Measurements from ENCODE around the gene RAB39A.
A peak's percentile ranks its signal among the peaks of the same experiment; 100 is the strongest.
"Not testable (repeated sequence)": the region's sequence is repeated elsewhere in the genome, so short reads cannot be mapped to it uniquely, and the experiment has no call there.

Gene RAB39A, protein sequence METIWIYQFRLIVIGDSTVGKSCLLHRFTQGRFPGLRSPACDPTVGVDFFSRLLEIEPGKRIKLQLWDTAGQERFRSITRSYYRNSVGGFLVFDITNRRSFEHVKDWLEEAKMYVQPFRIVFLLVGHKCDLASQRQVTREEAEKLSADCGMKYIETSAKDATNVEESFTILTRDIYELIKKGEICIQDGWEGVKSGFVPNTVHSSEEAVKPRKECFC

DNA sequence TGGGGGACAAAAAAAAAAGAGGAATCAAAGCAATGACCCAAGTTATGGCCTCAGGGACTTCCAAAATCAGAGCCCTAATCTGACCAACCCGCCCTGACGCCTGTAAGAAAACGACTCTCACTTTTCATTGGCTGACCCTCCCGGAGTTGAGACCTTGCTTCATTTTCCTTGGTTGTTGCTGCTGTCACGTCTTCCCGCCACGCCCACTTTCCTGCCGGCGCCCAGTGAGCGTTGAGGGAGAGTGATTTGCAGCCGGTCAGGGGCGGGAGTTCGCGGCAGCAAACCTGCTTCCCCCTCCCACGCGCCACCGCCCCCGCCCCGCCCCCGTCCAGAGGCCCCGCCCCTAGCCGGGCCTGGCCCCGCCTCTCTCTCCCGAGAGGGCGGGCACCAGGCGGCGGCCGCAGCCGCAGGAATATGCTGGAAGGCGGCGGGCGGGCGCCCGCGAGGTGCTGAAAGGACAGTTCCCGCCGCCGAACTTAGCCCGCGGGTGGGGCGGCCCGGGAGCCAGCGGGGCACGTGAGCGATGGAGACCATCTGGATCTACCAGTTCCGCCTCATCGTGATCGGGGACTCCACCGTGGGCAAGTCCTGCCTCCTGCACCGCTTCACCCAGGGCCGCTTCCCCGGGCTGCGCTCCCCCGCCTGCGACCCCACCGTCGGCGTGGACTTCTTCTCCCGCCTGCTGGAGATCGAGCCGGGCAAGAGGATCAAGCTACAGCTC, at the start of gene RAB39A:
TSS of gene RAB39A (plus strand) at position 403 of the 721 bp plus-strand sequence. CDS start at position 524, 121 bp downstream.
- peak; percentile 90 for DNase-seq

DNA sequence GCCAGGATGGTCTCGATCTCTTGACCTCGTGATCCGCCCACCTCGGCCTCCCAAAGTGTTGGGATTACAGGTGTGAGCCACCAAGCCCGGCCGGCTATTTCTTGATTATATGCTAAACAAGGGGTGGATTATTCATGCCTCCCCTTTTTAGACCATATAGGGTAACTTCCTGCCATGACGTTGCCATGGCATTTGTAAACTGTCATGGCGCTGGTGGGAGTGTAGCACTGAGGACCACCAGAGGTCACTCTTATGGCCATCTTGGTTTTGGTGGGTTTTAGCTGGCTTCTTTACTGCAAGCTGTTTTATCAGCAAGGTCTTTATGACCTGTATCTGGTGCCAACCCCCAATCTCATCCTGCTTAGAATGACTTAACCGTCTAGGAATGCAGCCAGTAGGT, 46.8 kb upstream of the RAB39A start:
- not testable (repeated sequence) for DNase-seq

DNA sequence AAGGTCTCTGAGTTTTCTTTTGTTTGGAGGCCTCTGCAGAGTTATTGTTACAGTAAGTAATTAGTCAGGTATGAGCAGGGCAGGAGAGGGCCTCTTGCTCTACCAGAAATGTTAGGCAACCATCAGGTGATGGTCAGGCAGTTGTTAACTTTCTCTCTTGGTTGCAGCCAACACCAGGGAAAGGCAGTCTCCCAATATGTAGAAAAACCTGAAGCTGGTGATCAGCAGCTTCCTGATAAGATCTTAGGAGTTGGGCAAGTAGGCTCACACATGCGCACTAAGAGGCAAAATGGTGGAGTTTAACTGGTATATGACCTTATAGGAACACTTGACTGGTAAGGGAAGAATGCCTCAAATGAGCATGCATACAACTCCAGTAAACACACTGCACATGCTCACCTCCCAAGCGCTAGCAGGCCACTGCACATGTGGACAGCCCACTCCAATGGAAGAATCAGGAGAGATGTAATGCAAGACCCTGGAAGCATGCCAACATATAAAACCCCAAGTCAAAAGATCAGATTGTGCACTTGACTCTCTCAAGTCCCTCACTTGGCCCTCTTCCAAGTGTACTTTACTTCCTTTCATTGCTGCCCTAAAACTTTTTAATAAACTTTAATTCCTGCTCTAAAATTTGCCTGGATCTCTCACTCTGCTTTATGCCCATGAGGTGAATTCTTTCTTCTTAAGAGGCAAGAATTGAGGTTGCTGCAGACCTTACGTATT, 46.0 kb upstream of the RAB39A start:
- peak; percentile 31 for DNase-seq

DNA sequence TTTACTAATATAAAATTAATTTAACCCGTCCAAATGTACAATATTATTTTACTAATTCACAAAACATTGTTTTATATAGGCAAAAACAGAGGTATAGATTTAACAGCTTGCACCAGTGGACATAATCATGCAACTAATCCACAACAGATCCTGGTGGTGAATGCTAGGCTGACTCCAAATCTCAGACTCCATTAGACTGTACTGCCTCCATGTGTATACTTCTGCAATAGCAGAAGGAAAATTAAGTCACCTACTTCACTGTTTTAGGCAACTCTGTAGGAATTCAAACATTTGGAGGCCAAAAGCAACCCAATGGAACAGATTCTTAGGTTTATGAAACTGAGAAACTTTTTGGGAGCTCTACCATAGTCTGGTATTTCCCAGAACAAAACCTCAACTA, 30.0 kb upstream of the RAB39A start:
- peak; percentile 52 for DNase-seq

DNA sequence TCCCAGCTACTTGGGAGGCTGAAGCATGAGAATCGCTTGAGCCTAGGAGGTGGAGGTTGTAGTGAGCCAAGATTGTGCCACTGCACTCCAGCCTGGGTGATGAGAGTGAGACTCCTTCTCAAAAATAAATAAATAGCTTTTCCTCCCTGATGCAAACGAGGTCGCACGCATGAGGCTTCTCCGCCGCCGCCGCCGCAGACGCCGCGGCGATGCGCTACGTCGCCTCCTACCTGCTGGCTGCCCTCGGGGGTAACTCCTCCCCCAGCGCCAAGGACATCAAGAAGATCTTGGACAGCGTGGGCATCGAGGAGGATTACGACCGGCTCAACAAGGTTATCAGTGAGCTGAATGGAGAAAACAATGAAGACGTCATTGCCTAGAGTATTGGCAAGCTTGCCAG, 20.0 kb upstream of the RAB39A start:
- DNase-seq, result no peak

DNA sequence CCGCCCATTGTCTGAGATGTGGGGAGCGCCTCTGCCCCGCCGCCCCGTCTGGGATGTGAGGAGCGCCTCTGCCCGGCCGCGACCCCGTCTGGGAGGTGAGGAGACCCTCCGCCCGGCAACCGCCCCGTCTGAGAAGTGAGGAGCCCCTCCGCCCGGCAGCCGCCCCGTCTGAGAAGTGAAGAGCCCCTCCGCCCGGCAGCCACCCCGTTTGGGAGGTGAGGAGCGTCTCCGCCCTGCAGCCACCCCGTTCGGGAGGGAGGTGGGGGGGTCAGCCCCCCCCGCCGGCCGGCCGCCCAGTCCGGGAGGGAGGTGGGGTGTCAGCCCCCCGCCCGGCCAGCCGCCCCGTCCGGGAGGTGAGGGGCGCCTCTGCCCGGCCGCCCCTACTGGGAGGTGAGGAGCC, 15.8 kb upstream of the RAB39A start:
- not testable (repeated sequence) for DNase-seq

DNA sequence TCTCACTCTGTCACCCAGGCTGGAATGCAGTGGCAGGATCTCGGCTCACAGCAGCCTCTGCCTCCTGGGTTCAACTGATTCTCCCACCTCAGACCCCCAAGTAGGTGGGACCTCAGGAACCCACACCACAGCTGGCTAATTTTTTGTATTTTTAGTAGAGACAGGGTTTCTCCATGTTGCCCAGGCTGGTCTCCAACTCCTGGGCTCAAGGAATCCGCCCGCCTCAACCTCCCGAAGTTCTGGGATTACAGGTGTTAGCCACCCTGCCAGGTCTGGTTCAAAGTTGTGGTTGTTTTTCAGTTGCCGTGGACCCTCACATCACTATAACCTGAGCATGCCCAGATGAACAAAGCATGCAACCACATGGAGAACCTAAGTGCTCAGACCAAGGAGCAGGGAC, 13.0 kb upstream of the RAB39A start:
- no peak for DNase-seq

DNA sequence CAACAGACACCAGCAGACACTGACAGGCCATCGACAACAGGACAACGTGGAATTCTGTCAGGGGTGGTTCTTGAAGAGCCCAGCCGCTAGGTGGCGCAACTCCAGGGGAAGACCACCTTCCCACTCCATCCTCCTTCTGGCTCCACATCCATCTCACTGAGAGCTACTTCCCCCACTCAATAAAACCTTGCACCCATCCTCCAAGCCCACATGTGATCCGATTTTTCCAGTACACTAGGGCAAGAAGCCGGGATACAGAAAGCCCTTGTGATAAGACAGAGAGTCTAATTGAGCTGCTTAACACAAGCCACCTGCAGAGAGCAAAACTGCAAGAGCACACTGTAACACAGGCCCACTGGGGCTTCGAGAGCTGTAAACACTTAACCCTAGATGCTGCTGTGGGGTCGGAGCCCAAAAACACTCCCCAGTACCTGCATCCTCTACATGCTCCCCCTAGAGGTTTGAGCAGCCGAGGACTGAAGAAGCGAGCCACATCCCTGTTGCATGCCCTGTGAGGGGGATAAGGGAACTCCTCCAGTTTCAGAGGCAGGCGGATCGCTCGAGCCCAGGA, 11.5 kb upstream of the RAB39A start:
- DNase-seq, result peak; percentile 71

DNA sequence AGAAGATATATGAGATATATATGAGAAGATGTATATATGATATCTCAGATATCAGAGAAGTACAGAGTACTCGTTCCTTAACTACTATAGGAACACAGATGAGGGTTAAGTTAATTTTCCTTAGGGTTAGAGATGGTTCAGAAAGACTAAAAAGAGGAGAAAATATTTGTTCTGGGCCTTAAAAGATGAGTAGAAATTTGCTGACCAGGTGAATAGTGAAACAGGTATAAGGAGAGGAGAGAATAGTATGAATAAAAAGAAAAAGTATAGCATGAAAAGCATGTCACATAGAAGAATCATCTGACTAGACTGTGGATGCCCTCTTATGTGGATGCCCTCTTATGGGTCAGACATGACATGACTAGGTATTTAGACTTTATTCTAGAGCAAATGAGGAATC, 6.3 kb upstream of the RAB39A start:
- DNase-seq, result no peak

DNA sequence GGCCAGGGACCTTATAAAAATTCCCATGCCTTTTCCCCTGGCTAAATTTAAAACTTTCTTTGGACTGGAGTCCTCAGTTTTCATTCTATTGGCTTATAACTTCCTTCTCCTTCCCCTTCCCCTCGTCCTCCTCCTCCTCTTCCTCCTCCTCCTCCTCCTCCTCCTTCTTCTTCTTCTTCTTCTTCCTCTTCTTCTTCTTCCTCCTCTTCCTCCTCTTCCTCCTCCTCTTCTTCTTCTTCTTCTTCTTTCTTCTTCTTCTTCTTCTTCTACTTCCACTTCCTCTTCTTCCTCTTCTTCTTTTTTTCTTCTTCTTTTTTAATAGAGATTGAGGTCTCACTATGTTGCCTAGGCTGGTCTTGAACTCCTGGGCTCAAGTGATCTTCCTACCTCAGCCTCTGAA, 4.7 kb upstream of the RAB39A start:
- DNase-seq, result not testable (repeated sequence)

DNA sequence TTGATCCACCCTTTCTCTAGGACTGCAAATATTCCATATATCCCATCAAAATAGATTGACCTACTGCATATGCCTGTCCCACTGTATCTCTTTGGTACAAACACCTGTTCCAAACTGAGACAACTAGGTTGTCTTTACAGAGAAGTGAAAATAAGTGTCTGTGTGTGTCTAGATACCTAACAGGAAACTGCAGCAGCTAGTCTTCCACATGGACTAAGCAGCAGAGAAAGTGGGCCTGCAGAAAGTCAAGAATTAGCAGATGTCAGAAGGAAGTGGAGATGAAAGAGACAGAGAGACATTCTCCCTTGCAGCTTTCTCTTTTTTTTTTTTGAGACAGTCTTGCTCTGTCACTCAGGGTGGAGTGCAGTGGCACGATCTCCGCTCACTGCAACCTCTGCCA, 3.9 kb upstream of the RAB39A start:
- no peak for DNase-seq

DNA sequence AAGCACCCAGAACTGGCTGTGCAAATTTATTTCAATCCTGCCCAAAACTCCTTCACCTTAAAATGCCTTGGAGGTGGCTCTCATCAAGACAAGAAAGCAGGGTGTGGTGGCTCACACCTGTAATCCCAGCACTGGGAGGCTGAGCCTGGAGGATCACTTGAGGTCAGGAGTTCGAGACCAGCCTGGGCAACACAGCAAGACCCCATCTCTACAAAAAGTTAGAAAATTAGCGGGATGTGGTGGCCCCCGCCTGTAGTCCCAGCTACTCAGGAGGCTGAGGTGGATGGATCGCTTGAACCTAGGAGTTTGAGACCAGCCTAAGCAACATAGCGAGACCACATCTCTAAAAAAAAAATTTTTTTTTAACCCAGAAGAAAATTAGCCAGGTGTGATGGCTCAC, 689 bp upstream of the RAB39A start:
- DNase-seq, result no peak

DNA sequence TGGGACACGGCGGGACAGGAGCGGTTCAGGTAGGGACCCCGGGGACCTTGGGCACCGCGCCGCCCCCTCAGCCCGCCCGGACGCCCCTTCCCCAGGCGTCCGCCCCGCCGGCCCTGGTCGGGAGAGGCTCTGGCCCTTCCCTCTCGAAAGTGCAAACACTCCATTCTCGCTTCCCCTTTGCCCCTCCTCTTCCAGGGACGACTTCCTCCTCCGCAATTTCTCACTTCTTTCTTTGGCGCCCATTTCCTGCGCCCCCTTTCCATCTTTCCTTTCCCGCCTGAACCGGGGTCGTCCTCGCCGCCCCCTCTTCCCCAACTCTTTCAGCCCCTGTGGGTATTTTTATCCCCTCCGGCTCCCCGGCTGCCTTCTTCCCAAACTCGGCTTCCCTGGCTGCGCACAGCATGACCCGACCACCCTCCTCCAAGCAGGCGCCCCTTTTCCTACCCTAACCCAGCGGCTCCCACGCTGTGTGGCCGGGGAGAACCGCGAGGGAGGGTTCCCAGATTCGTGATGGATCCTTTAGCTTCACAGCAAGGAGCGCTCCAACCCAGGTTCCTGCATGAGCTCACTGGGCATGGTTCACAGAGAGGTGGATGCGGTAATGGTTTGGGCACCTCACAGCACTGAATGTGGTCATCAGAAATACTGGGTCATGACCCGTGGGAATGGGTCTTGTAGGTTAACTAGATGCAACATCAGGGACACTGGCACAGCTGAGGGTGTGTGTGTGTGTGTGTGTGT, 689 bp downstream of the RAB39A start:
- DNase-seq, result no peak

DNA sequence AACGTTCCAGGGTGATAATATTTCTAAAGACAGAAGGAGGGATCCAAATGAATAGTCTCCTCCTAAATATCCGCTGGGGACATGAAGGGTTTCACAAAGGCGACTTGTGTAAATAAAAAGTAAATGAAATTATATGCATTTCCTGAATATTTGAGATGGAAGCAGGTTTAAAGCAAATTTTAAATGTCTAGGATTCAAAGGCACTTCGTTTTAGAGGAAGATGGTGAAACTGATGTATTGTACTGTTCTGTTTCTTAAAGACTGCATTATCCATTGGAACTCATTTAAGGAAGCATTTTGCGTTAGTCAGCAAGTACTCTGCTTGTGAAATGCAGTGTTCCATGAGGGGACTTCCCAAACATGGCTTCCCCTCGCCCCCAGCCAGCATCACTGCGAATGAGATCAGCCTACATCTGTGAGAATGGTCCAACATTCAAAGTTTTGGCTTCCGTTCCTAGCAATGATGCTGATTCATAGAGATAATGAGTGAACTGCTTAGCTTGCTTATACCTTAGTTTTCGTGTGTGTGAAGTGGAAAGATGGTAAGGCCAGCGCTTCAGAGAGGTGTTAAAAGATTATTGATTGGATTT, 1.5 kb downstream of the RAB39A start:
- DNase-seq, result no peak

DNA sequence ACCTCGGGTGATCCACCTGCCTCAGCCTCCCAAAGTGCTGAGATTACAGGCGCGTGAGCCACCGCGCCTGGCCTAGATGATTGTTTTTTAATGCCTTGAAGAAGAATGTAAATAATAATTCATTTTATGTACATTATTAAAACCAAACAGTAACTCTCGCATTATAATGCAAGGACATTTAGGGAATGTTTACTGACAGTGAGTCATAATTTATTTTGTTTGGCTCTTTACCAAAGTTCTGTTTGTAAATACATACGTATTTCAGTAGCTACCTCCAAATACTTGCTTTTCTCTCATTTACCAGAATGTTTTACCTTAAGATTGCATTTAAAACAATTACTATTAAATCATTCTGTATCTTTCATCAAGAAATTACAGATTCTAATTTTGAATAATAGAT, 3.0 kb downstream of the RAB39A start:
- no peak for DNase-seq

DNA sequence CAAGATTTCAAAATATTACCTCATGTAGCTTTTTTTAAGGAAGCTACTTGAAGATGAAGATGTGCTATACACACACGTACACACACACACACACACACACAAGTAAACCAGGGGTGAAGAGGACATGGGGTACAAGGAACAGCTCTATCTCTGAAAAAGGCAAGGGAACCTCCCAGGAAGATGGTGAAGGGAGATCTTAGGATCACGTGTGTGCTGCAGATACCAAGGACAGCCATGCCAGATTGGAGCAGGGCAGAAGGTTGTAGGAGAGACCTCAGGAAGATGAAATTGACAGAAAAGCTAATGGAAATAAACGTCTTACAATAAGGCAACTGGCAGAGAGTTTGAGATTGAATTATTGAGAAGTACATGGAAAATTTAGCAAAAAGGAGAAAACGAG, 19.7 kb downstream of the RAB39A start:
- DNase-seq, result no peak

DNA sequence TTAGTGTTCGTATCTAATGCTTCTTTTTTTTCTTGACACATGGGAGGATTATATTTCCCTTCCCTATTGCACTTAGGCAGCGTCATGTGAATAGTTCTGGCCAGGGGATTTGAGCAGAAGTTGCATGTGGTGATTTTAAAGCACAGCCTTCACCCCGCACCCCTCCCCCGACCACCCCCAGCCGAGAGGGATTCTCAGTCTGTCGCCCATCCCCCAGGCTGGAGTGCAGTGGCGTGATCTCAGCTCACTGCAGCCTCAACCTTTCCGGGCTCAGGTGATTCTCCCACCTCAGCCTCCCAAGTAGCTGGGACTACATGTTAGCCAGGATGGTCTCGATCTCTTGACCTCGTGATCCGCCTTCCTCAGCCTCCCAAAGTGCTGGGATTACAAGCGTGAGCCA, 20.1 kb downstream of the RAB39A start:
- DNase-seq, result not testable (repeated sequence)

DNA sequence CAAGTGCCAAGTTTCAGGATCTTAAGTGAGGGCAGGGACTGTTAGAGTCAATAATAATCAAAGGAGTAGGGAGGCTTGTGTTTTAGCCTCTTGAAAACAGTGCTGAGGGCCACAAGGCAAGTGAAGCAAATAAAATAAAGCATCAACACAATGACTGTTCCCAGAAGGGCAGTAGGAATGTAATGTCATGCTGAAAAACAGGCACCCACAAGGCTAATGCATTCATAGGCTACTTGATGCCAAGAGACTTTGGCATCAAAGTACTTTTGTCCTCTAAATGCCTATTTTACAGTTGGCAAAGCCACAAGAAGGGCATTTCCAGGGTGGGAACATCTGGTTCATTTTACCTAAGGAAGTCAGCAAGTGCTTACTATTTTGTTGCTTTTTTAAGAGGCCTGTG, 22.9 kb downstream of the RAB39A start:
- no peak for DNase-seq

DNA sequence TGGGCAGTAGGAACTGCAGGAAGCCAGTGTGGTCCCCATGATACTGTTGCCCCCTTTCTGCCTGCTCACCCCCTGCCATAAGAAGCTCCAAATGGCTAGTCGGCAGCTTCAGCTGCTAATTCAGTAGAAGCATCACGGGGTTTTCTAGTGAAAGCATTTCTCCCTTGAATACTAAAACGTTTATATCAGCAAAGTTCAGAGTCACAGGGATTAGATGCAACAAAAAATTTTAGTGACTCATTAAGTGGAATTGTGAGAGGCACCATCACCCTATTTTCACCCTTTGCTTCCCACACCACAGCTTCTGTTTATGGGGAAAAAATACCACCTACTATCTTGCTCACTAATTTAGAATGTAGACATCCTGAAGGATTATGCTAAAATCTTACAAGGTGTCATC, 25.2 kb downstream of the RAB39A start:
- DNase-seq, result no peak

DNA sequence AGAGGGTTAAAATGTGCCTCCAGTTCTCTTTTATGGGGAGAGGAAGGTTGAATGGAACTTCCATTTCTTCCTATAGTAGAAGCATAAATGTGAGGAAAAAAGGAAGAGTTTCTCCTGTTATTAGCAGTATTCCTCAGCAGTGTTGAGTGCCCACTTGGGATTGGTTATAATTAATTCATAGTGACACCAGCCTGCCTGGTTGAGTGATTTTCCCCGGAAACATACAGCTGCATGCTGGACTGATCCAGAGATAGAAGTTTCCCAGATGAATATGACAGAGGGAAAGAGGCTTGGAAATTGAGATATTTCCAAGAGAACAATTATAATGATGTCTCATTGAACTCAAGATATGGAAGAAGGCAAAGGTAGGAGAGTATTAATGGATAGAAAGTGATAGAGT, 28.3 kb downstream of the RAB39A start:
- no peak for DNase-seq

DNA sequence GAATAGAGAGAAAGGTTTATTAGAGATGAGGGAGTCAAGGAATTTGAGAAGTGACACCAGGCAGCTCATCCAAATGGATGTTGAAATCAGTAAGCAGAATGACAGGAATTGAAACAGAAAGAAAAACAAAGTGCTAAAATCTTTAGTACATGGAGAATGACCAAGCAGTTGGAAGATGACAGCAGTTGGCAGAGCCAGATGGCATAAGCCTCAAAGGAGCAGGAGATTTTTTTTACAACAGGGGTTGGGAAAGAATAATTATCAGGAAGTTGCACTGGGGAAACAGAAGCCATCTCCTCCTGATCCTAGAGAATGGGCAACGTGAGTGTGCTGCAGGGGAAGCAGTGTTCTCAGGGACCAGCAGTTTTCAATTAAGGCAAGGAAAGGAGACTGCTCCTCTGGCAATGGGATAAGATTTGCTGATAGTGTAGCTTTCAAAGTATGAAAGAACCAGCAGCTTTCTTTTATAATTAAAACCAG, 28.9 kb downstream of the RAB39A start:
- no peak for DNase-seq

DNA sequence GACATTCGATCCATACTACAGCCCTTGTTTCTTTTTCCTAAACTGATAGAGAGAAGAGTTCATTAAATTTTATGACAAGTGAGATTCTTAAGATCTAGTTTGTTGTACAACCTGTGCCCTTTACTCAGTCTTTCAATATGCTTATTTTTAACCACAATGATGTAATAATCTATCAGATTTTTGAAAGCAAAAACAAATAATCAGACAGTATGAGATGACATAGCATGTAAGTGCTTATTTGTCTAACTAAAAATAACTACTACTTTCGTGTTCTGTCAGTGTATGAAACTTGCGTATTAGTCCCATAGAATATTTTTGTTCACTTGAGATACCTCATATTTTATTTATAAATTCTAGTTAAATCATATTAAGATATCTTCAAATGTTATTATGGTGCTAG, 33.2 kb downstream of the RAB39A start:
- DNase-seq, result no peak

DNA sequence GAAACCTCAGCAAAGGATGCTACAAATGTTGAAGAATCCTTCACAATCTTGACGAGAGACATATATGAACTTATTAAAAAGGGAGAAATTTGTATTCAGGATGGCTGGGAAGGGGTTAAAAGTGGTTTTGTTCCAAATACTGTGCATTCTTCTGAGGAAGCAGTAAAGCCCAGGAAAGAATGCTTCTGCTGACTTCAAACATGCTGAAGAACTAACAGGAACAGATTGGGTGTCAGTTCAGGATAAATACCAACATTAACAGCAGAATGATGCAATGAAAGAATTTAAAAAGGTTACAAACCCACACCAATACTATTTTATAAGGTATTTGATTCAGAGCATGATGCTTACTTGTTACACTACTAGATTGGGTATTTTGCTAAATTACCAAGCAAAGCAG, 33.9 kb downstream of the RAB39A start:
- DNase-seq, result no peak
